Measurements from ENCODE around the gene ZNF236.

- TF ChIP-seq YY1 (IDR thresholded peaks at IDR 0.05; ENCODE audit: insufficient read depth, insufficient read length) (no peak), SUZ12 (IDR thresholded peaks at IDR 0.05; ENCODE audit: extremely low read depth, insufficient read depth, insufficient read length) (no peak), ZNF274 (IDR thresholded peaks at IDR 0.05; ENCODE audit: low read depth, low read length) (no peak)
These were observed 8.1 kb upstream of the ZNF236 start for GRCh38 chr18:76814256-76814655.

All from NT2/D1 (cell line).